ENCODE results near the gene PGM2.
A peak's percentile ranks its signal among the peaks of the same experiment; 100 is the strongest.

The PGM2 gene

GRCh38 chr4:37902738-37903693 is 76.5 kb downstream of the PGM2 start:
- no peak for DNase-seq (ENCODE audit: low spot score)

DNA sequence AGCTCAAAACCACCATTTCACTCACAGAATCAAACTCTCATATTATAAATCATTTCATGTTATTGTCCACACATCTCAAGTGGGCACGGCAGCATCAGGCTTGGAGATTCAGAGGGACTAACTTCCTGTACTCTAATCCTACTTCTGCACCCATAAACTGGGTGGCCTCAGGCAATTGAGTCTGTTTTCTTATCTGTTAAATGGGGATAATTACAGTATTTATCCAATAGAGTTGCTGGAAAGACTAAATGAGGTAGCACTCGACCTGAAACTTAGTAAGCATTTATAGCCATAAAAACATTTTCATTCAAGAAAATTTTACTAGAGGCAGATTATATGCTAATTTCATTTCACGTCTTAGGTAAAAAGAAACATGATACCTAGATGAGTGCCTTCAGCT is 77.4 kb downstream of the PGM2 start:
- no peak for DNase-seq (ENCODE audit: low spot score)

DNA sequence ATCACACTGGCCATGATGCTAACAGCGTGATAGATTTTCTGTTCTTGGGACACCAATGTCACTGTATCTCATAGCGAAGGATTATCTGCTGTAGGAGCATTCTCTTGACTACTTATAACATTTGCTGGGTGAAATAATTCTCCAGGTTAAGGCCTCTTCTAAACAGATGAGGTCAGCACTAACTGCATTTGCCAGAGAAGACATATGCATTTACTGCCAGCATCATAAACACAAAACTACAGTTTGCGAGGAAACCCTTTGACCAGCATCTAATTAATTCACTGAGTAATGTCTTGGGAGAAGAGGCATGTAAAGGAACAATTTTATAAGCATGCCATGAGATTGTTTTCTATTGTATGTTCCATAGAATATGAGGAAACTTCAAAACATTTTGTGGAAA is 78.3 kb downstream of the PGM2 start:
- no peak for DNase-seq (ENCODE audit: low spot score)

DNA sequence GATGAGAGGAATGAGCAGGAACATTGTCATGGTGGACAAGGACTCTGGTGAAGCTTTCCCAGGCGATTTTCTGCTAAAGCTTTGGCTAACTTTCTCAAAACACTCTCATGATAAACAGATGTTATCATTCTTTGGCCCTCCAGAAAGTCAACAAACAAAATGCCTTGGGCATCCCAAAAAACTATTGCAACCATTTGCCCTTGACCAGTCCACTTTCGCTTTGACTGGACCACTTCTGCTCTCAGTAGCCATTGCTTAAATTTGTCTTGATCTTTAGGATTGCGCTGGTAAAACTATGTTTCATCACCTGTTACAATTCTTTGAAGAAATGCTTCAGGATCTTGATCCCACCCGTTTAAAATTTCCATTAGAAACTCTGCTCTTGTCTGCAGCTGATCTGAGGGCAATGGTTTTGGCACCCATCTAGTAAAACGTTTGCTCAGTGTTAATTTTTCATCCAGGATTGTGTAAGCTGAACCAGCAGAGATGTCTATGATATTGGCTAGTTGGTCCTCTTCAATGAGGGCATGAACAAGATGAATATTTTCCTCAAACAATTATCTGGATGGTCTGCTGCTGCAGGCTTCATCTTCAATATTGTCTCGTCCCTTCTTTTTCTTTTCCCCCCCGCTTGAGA is 79.2 kb downstream of the PGM2 start:
- DNase-seq (ENCODE audit: low spot score): no peak

- peak; percentile 46 for DNase-seq (ENCODE audit: low spot score)
Observed at GRCh38 chr4:37908488-37909331, 82.2 kb downstream of the PGM2 start.

DNA sequence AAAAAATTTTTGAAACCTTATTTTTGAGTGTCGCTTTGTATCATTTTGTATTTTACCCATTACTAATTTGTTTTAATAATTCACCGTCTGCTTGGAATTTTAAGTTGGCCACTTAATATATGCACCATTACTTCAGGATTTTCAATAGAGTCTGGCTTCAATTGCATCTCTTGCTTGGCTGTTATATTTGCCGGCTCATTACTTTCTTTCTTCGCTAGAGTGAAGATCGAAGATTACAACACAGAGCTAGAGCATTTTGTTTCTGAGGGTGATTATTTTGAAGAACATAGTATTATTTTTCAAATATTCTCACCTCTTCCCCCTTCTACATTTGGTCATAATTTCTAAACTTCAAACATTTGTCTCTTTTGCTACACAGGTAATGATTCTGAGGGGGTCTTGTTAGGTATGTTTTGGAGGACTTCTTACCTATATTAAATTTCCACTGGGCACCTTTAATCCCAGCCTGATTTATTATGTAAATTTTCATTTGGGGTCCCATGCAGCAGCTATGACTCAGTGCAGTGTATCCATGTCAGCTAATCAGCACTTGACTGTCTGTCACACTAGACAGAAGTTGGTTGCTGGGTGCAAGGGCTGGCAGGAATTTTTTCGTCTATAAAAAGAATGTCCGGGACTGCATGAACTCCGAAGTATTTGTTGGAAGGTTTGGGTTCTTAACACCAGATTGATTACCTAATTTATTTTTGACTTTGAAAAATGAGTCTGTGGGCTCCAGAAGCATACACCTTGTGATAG is 83.0 kb downstream of the PGM2 start:
- peak; percentile 9 for DNase-seq (ENCODE audit: low spot score)

GRCh38 chr4:37910091-37910486 is 83.6 kb downstream of the PGM2 start:
- no peak for DNase-seq (ENCODE audit: low spot score)

All from kidney tubule cell (primary cell).